Stromal cell of bone marrow (primary cell): ENCODE results near the gene TMEM125.

ENCODE experiments used
- DNase-seq: peaks from one replicate; pipeline ENCODE4 v3.0.0-alpha.2; 2012; ENCODE audit warnings: low read depth

TMEM125 gene

DNA sequence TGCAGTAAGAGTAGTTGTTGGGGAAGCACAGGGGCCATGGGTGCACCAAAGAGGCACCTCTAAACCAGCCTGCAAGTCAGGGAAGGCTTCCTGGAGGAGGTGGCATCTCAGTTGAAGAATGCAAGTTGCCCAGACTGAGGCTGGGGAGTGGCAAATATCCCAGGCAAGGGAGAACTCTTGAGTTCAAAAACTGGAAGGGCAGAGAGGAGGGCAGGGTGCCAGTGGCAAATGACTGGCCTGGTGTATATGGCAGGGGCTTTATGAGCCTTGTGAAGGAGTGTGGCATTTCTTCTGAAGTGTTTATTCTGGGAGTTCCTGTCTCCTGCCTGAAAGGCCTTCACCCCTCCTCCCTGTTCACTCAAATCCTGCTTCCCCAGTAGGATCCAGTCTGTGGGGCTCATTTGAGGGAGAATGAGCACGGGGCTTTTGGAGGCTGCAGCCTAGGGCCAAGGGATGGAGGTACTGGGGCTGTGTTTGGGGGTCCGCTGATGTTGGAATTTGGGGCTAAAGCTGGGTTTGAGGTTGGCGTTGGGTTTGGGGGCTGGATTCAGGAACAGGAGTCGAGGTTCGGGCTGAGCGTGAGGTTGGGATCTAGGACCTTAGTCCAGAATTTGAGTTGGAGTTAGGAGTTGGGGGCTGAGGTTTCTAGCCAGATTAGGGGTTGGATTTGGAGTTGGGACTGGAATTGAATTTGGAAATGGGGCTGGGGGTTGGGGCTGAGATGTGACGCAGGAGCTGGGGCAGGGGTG lies at the start of gene TMEM125:
TMEM125 (plus strand) TSS at position 357 of the 749 bp plus-strand sequence. CDS start 2,740 bp downstream, outside the sequence.
- no peak for DNase-seq

DNA sequence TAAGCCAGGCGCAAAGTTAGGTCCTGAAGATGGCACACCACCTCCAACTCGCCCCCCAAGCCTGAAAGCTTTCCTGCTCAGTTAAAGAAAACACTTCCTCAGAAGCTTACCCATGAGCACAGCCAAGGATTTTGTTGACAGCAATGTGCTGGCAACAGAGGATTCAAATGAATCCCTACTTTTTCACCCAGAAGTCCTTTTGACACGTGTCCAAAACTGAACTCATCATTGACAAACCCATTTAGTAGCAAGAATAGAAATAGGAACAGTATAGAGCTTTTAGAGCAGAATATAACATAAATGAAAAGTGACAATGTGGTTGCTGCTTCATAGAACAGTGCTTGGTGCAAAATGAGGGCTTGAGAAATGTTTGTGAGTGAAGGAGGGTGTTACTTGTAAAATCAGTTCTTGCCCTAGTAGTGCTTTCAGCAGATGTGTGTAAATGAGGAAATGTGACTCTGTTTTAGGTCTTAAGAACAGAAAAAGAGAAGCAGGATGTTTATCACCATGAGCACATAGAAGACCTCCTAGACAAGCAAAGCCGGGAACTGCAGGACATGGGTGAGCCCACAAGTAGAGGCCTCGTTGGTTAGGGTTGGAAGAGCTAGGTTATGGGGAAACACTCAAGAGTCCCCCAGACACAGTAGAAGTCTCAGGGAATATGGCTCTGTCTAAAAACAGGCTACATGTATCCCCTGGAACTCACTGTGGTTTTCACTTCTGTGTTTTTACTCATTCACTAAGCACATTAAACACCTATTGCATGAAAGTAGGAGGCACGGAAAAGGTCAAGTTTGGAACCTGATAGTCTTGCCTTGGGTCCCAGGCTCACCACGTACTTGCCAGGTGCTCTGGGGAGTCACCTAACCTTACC lies 48.6 kb upstream of the TMEM125 start:
- no peak for DNase-seq

DNA sequence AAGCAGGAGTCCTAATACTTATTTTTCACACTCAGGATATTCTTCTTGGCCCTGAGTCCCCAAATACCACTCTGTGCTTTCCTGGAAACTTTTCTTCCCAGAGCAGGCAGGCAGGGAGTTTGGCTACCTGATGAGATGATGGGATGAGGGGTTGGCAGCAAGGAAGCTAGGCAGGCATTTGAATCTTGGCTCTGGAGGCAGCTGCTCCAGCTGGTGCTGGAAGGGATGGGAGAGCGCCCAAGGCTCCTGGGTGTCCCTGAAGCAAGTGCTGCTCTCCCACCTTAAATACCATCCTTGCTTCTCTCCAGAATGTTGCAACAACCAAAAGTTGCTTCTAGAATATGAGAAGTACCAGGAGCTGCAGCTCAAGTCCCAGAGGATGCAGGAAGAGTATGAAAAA lies 48.0 kb upstream of the TMEM125 start:
- DNase-seq: no peak

DNA sequence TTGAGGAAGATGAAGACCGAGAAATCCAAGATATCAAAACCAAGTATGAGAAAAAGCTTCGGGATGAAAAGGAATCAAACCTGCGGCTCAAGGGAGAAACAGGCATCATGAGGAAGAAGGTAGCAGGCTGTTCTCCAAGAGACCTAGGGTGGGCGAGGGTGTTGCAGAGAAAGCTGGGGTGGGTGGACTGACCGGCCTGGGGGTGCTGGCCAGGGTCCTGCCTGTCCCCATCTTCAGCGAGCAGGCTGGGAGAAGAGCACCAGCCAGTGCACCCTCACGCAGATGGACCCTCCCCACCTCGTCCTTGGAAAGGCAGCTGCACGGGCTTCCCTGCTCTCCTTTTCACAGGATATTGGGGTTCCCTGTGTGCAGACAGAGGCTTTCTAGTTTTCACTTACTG lies 46.9 kb upstream of the TMEM125 start:
- no peak for DNase-seq

DNA sequence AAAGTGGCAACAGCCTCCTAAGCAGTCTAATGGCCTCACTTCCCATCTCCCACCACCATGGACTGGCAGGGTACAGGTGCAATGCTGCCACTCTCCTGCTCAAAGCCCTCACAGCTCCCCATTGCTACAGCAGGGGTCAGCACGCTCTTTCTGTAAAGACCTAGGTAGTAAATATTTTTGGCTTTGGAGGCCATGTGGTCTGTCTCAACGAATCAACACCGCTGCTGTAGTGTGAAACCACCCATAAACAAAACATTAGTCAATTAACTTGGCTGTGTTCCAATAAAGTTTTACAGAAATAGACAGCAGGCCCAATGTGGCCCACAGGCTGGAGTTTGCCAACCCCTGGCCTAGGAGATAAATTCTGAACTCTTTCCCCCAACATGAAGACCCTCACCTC lies 44.6 kb upstream of the TMEM125 start:
- DNase-seq: no peak

DNA sequence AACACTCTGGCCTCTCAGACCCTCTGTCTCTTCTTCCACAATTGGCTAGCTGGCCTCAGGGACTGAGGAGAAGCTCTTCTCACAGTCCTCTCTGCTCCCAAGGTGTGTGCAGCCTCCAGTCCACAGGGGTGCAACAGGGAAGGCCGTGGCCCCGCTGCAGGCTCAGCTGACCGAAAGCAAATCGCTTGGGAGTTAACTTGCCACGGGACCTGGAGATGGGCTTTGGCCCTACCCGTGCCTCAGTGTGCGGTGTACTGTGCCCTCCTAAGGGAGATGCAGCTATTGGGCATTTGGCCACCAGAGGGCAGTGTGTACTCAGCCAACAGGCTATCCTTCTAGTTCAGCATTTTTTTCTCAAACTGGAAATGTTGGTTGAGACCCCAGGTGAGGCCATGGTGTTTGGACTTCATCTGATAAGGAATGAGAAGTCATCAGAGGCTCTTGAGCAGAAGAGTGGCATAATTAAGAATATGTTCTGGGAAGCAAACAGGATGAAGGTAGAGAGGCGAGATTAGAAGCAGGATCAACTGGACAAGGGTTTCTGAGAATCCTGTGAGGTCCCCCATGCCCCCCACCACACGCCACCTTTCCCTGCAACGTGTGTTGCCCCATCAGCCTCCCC lies 42.5 kb upstream of the TMEM125 start:
- DNase-seq: no peak

DNA sequence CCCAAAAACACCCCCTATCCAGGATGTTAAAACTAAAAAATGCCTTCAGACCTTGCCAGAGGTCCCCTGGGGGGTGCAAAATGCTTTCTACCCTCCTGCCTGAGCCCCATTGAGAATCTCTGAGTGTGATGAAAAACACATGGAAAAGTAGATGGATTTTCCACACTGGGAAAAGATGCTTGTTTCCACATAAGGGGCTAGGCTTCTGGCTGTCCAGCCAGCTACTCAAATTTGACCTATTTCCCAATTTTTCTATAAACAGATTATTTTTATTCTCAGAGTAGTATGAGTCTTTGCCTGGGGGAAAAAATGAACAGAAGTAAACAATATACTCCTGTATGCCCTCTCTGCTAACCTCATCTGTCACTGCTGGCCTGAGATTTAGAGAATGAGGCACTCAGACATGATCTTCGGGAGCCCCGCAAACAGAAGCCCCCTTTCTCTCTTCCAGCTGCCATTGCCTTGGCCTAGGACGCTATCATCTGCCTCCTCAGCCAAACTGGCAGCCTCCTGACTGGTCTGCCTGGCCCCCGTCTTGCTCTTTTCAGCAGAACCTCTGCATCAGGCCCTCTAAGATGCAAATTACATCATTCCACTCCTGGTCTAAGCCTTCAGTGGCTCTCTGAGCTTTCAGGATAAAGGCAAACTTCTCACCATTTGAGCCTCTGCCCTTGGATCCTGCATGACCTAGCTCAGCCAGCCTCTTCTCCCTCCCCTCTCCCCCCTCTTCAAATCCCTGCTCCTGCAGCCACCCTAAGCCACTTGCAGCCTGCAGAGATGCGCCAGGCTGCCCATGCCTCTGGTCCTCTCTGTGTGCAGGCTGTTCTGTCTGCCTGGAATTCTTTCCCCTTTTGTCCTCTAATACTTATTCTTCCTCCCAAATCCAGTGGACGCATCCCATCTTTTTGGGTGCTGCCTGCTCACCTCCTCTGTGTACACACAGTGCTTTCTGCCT lies 39.7 kb upstream of the TMEM125 start:
- no peak for DNase-seq

DNA sequence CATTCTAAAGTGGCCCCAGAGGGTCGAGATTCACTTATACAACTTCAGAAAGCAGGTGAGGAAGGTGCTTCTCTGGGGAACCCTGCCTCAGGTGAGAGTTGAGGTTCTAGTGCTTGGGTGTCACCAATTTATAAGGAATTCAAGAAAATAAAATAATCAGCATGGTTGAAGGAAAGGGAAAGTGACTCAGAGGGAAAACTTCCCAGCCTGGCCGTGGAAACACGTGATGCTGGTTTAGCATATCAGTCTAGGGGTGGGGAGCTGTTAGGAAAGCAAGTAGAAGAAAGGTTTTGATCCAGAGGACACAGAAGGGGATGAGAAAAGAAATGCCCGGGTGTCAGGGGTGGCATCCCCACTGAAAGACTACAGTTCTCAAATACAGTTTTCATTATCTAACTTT lies 37.7 kb upstream of the TMEM125 start:
- DNase-seq: peak; percentile 64

DNA sequence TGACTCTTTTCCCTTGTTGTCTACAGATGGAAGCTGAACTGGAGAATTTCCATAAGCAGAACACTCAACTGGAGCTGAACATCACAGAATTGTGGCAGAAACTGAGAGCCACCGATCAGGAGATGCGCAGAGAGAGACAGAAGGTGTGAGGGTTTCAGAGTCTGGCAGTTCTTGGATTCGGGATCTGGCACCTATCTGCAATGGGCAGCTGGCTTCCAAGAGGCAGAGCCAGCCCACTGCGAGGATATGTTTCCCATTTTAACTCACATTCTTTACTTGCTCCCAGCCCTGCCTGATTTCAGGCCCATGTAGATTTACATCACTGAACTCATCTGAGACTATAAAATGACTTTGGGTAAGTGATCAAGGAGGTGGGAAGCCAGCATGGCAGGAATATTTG lies 37.3 kb upstream of the TMEM125 start:
- no peak for DNase-seq

DNA sequence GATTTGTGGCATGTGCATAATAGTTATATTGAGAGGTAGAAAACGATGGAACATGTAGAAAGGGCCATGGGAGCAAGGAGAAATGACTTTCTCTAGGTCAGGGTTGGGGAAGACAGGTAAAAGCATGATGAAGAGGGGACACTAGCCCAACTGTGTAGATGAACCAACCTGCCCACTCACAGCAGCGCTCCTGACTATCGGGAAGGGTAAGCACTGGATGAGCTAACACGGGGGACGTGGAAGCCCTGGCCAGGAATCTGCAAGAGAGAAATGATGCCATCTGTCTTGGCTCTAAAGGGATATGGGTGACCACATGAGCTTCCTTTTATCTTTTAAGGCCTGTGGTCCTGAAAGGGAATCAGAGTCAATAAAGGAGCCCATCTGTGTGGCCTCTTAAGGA lies 36.2 kb upstream of the TMEM125 start:
- DNase-seq: no peak

DNA sequence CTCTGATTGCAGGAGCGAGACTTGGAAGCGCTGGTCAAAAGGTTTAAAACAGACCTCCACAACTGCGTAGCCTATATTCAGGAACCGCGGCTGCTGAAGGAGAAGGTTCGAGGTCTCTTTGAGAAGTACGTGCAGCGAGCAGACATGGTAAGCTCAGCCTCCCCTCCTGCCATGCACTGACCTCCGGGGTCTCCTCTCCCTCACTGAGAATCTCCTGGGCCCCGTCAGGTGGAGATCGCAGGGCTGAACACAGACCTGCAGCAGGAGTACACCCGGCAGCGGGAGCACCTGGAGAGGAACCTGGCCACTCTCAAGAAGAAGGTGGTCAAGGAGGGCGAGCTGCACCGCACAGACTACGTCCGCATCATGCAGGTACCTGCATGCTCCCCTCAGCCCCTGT lies 35.5 kb upstream of the TMEM125 start:
- no peak for DNase-seq

DNA sequence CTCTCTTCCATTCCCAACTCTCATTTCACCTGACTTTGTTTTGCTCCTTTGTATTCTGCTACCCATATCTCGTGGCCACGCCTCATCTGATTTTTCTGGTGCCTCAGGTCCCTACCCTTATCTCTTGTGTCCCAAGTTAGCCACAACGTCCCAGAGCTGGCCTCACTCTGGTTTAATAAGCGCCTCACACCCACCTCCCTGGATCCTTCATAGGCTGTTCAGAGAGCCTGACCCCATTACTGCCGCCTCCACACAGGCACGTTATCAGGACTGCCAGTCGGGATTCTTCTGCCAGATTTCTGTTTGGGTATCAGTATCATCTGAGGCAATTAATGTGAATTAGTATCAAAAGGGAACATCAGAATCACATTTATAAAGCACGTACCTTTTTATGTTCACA lies 34.7 kb upstream of the TMEM125 start:
- no peak for DNase-seq

DNA sequence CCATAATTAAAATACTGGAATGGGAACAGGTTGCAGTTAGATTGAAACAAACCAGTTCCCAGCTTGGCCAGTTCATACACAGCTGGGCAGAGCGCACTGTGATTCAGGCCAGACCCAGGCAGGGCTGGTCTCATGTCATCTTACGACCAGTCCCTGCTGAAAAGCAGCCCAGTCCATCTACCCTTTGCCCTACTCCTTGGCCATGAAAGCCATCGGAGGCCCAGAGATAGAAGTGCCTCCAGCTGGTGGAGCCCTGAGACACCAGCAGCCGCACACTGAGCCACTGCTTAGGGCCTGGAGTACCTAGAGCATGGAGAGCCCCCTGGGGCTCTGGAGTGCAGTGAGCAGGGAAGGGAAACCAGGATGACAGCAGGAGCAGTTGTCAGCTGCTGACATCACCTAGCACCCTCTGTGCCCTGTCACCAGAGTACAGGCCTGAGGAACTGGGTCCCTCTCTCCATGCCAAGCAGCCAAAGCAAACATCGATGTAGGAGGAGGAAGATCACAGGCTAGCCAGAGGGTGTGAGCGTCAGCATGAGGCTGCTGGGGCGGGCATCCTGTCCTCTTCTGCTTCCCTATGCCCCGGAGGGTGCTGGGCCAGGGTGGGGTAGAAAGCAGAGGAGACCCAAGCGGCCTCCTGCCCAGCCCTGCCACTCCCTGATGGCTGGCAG lies 34.2 kb upstream of the TMEM125 start:
- DNase-seq: no peak

DNA sequence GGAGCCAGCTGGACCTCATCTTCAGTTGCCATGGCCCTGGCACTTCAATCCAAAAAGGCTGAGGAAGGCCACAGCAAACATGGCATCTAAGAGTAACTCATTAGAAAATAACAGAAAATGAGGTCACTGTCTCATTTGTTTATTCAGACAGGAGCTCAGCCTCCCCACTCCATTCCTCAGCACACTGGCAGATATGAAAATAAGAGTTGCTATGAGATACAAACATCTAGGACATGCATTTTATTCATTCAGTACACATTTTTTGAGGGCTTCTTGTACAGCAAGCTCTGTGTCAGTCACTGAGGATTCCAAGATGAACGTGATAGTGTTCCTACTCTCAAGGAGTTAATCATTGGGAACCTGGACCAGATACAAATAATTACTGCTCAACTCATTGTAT lies 32.7 kb upstream of the TMEM125 start:
- DNase-seq: no peak

DNA sequence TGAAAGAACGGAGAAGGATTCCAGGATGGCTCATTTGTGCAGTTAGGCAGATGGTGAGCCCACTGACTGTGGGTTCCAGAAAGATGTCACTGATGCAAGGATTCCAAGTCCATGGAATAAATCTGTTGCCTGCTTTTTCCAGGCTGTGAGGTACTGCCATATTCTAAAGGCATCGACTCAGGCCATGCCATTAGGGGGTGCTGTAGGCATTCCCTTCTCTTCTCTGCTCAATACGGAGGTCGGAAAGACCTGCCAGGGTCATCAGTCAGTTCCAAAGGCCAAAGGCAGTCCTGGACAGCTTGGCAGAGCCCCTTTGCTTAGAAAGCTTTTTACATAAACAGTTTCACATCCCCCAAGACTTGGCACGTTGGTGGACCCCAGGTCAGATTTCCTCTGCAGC lies 31.7 kb upstream of the TMEM125 start:
- peak; percentile 48 for DNase-seq

DNA sequence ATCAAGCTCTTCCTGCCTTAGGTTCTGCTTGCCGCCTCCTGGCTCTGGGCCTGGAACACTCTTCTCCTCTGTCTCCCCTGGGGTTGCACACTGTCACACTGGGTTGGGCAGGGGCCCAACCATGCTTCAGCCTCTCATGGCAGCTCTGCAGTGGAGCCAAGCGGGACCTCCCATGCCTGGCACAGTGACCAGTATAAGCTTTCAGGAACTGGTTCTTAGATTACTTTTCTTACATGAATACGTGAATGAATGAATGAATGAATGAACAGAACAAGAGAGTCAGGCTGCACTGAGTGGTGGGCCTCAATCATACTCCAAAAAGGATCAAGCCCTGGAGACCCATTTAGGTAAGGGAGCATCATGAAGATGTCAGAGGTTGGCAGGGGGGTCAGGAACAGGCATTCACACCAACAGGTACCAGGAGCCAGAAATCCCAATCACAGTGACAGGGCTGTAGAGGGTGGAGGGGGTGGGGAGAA lies 30.8 kb upstream of the TMEM125 start:
- DNase-seq: no peak

DNA sequence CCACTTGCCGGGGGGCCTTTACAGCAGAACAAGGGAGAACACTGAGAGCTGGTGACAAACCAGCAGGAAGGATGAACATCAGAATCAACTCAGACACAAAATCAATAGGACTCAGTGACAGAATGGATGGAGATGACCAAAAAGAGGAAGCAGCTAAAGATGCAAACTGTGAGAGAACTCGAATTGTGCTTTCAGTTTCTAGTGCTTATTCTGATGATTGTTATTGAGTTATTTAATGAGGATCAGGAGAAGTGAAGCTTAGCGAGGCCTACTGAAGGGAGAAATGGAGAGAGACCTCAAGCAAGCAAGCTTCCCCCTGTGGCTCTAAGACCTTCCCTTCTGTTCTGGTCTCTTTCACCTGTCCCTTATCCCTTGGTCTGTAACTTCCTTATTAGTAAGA lies 30.3 kb upstream of the TMEM125 start:
- no peak for DNase-seq

DNA sequence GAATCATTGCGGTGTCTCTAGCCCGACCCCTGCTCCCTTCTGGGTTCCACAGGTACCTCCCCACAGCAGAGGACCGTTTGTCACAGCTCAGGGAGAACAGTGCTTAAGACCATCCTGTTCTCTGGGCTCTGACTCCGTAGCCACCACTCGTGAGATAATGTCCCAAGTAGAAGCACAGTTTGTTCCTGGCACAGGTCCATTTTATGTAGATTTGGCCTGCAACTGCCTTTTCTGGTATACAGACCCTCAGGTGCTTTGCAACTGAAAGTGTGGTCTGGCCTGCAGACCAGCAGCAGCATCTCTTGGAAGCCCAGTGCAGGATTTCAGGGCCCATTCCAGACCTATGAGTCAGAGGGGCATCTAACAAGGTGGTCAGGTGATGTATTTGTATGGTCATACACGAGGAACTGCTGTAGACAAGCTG lies 28.4 kb upstream of the TMEM125 start:
- no peak for DNase-seq

DNA sequence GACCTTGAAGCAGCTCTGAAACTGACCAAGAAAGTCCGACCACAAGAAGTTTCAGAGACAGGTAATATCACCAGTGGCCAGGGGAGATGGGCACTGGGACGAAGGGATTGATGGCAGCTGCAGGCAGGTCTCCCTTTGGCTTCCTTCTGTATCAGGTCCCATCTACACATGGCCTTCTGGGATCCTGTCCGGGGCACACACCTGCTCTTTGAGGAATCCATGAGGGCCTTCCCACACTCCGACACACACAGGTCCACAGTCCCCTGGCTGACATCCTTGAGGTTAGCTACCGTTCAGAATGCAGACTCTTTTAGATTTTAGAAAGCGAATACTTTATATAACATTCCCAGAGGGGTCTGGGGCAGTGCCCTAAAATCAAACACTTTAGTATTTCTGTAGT lies 26.5 kb upstream of the TMEM125 start:
- DNase-seq: no peak

DNA sequence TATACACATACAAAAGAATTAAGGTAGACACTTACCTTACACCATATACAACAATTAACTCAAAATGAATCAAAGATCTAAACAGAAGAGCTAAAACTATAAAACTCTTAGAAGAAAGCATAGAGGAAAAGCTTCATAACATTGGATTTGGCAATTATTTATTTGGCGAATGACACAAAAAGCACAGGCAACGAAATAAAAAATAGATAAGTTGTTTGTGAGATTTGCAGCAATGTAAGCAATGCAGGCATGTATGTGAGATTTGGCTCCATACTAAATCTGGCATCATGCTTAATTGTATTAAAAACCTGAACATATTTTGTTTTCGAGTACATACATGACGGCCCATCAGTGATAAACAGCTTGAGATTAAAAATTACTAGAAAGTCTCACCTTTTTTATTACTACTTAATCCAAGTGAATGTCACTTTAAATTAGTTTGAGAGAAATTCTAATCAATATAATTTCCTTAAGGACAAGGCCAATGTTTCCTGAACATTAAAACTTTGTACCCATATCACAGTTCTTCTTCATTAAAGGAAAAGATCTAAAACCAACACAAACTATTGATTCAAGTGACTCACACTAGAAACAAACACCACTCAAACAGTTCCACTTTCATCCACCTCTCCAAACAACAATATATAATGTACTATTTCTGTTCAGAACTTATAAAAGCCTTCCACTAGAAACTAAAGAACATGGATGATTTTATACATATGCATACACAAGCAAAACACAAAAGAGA lies 23.1 kb upstream of the TMEM125 start:
- no peak for DNase-seq
